Natural killer cell (primary cell): ENCODE data around the gene PALLD. TPM values are rescaled to one million over a fixed set of nuclear protein-coding genes. Genes with fewer than 3 reads are reported as not detected.

ENCODE experiments used
- ATAC-seq, 3 donors: fragments of 150-1000 bp in 2 of 3; fragments of 200-7000 bp in 1 of 3; cut with Tn5 transposase; 1 replicate in 1 of 3; 2 replicates in 2 of 3; pipeline ENCODE4 v1.10.0; 2021; ENCODE audit warnings: mild to moderate bottlenecking in 2 of 3, moderate library complexity in 2 of 3
- DNase-seq, 2 donors: peaks; one replicate each; pipeline versions ENCODE4 v3.0.0 to v3.0.0-alpha.2; 2013 to 2021; ENCODE audit warnings: mixed read lengths in 1 of 2
- H3K27ac ChIP-seq: one replicate; pipeline ENCODE4 v1.5.1; 2013; ENCODE audit warnings: mild to moderate bottlenecking, low read length
- H3K27me3 ChIP-seq: one replicate; pipeline ENCODE4 v1.6.1; 2013; ENCODE audit warnings: low read length; ENCODE audit not compliant: control insufficient read depth, insufficient read depth
- H3K36me3 ChIP-seq: one replicate; pipeline ENCODE4 v1.6.1; 2013; ENCODE audit warnings: low read length; ENCODE audit not compliant: control insufficient read depth, insufficient read depth
- H3K4me1 ChIP-seq: one replicate; pipeline ENCODE4 v1.6.1; 2013; ENCODE audit warnings: low read length; ENCODE audit not compliant: control insufficient read depth, insufficient read depth
- H3K4me3 ChIP-seq: one replicate; pipeline ENCODE4 v1.5.1; 2013; ENCODE audit warnings: low read length
- H3K9me3 ChIP-seq: one replicate; pipeline ENCODE4 v1.6.1; 2013; ENCODE audit warnings: low read length; ENCODE audit not compliant: control insufficient read depth, insufficient read depth
- H3K27ac Mint-ChIP-seq, 2 donors: one replicate each; pipeline ENCODE4 v1.8.0; 2022; ENCODE audit warnings: mild to moderate bottlenecking in 2 of 2, mixed read lengths in 2 of 2, moderate library complexity in 1 of 2
- H3K27me3 Mint-ChIP-seq, 2 donors: one replicate each; pipeline ENCODE4 v1.8.0; 2022; ENCODE audit warnings: low read depth in 2 of 2, mixed read lengths in 2 of 2
- H3K36me3 Mint-ChIP-seq: one replicate; pipeline ENCODE4 v1.8.0; 2022; ENCODE audit warnings: mixed read lengths
- H3K4me1 Mint-ChIP-seq, 2 donors: one replicate each; pipeline ENCODE4 v1.8.0; 2022; ENCODE audit warnings: mixed read lengths in 2 of 2
- H3K4me3 Mint-ChIP-seq: one replicate; pipeline ENCODE4 v1.8.0; 2022; ENCODE audit warnings: mild to moderate bottlenecking, moderate library complexity, mixed read lengths
- H3K9me3 Mint-ChIP-seq, 2 donors: one replicate each; pipeline ENCODE4 v1.8.0; 2022; ENCODE audit warnings: mixed read lengths in 2 of 2
- WGBS: methylation state at CpG from one replicate; pipeline ENCODE4 v1.1.7; 2013; ENCODE audit warnings: missing lambda C conversion rate; ENCODE audit not compliant: insufficient coverage; 5-methylcytosine and 5-hydroxymethylcytosine counted together
- intact Hi-C: fragments of 100-400 bp; cut with micrococcal nuclease; formaldehyde crosslinking; loops from one replicate; pipeline ENCODE4 v1.14.2; 2022
- total RNA-seq, 4 donors: library from RNA; stranded (reverse); fragments of 120-200 nt in 1 of 4; gene quantifications; one replicate each; pipeline versions ENCODE4 v1.2.3 to v1.2.4, GENCODE V29; 2013 to 2022
- TF ChIP-seq, protein P1 (sequence below): fragments of 200-600 bp; IDR thresholded peaks from one replicate; pipeline ENCODE4 v1.8.0; 2022; ENCODE audit warnings: antibody characterized with exemption

The PALLD gene
- total RNA-seq, 3 donors from 2014 or later (not counting 1 experiment from before 2014, with no cell fraction given), result 15.1 to 25.4 (median 22.8) TPM

DNA sequence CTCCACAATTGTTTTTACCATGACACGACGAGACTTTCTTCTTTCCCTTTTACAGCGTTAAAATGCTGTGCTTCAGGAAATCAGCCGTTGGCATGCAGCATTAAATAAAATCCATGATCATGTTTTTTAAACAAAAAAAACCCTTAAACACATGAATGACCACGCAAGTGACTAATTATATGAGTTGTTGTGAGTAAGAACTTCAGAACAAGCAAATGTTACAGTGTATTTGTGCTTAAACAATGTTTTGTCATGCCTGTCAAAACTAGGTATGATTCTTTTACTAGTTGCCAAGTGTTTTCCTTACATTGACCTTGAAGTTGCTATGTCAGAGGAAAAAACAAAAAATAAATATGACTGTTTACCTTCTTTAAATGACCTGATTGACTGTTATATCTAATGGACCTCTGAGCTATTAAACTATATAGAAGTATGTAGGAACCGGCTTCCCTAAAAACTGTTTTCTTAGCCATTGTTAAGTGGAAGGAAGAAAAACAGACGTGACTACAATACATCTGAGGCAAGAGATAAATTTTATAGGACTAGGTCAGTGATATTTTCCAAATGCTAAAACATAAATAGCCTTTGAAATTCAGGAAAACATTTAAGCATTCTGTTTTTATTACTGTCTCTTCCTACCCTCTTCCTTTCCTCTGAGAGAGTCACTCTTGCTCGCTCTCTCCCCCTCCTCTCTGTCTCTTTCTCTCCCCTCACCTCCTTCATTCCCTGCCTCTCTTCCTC is 197.1 kb downstream of the PALLD start:
- H3K27ac ChIP-seq, result no peak overlapping the region
- no peaks in the 10 kb centered on the region for H3K27me3 ChIP-seq
- H3K27me3 Mint-ChIP-seq, result peaks cover 5 to 23% of the 10 kb centered on the region in 2 donors
- no peaks in the 10 kb centered on the region for H3K4me1 ChIP-seq
- no peaks in the 10 kb centered on the region for H3K9me3 ChIP-seq
- H3K36me3 ChIP-seq, result no peaks in the 10 kb centered on the region
- no peak overlapping the region for H3K4me3 Mint-ChIP-seq
- no peaks in the 10 kb centered on the region for H3K36me3 Mint-ChIP-seq
- no peak for ATAC-seq
- no peak for DNase-seq
- no peaks in the 10 kb centered on the region for H3K9me3 Mint-ChIP-seq
- no peaks in the 10 kb centered on the region for H3K4me1 Mint-ChIP-seq
- H3K4me3 ChIP-seq, result no peak overlapping the region
- H3K27ac Mint-ChIP-seq, result no peak overlapping the region
- 46% methylated on average over 6 of the region's 8 CpGs for whole genome bisulfite sequencing
- intact Hi-C loops, result no loop called here
- TF ChIP-seq, protein P1, sequence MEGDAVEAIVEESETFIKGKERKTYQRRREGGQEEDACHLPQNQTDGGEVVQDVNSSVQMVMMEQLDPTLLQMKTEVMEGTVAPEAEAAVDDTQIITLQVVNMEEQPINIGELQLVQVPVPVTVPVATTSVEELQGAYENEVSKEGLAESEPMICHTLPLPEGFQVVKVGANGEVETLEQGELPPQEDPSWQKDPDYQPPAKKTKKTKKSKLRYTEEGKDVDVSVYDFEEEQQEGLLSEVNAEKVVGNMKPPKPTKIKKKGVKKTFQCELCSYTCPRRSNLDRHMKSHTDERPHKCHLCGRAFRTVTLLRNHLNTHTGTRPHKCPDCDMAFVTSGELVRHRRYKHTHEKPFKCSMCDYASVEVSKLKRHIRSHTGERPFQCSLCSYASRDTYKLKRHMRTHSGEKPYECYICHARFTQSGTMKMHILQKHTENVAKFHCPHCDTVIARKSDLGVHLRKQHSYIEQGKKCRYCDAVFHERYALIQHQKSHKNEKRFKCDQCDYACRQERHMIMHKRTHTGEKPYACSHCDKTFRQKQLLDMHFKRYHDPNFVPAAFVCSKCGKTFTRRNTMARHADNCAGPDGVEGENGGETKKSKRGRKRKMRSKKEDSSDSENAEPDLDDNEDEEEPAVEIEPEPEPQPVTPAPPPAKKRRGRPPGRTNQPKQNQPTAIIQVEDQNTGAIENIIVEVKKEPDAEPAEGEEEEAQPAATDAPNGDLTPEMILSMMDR, result no peak

DNA sequence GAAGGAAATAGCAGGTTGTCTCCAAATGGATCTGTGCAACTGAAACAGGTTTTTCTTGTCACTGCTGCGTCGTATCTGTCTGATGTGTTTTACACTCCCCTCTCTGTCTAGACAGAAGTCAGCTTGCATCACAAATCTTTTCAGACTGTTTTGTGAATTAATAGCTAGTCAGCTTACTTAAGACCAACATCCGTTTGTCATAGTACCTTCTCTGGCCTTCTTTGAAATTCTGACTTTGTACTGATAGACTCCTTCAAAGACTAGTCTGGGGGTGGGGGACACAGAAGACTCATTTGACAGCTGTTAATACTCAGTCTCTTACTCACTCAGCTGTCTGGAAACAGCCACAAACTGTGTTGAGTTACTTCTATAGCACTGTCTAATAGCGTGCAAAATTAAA is 197.8 kb downstream of the PALLD start:
- no peaks in the 10 kb centered on the region for H3K4me1 Mint-ChIP-seq
- H3K36me3 Mint-ChIP-seq, result no peaks in the 10 kb centered on the region
- no peaks in the 10 kb centered on the region for H3K27me3 ChIP-seq
- no peaks in the 10 kb centered on the region for H3K4me1 ChIP-seq
- no peak overlapping the region for H3K4me3 ChIP-seq
- no peak overlapping the region for H3K4me3 Mint-ChIP-seq
- TF ChIP-seq, protein P1, result no peak
- ATAC-seq (no peak), DNase-seq (no peak)
- WGBS, result 93% methylated on average over 4 of the region's 4 CpGs
- no peaks in the 10 kb centered on the region for H3K9me3 Mint-ChIP-seq
- no peak overlapping the region for H3K27ac ChIP-seq
- H3K9me3 ChIP-seq, result no peaks in the 10 kb centered on the region
- H3K27me3 Mint-ChIP-seq, result peaks cover 5 to 23% of the 10 kb centered on the region in 2 donors
- intact Hi-C loops, result no loop called here
- no peaks in the 10 kb centered on the region for H3K36me3 ChIP-seq
- H3K27ac Mint-ChIP-seq, result no peak overlapping the region

DNA sequence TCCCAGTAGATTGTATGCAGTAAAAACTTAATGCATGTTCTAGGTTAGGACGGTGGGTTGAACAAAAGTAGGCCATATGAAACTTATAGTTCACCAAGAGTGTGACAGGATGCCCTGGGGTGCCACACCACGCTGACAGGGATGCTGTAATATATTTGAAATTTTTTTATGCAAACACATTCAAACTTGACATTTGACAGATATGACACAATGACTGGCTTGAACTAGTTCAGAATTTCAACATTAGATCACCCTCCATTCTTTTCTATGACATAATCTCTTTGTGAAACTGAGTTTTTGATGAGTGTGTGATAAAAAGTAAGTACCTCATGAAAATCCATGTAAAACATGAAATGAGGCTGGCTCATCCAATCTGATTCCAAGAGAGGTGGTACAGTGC is 198.4 kb downstream of the PALLD start:
- Mint-ChIP-seq H3K27ac (no peak overlapping the region), H3K36me3 (no peaks in the 10 kb centered on the region), H3K27me3 (peaks cover 5 to 23% of the 10 kb centered on the region in 2 donors), H3K4me1 (no peaks in the 10 kb centered on the region), H3K4me3 (no peak overlapping the region), H3K9me3 (no peaks in the 10 kb centered on the region)
- Histone ChIP-seq H3K36me3 (no peaks in the 10 kb centered on the region), H3K27me3 (no peaks in the 10 kb centered on the region), H3K9me3 (no peaks in the 10 kb centered on the region), H3K4me1 (no peaks in the 10 kb centered on the region), H3K4me3 (no peak overlapping the region), H3K27ac (no peak overlapping the region)
- TF ChIP-seq, protein P1, result no peak
- DNase-seq, result no peak
- WGBS, result 76% methylated on average over 1 of the region's 2 CpGs
- intact Hi-C loops, result no loop called here
- no peak for ATAC-seq

DNA sequence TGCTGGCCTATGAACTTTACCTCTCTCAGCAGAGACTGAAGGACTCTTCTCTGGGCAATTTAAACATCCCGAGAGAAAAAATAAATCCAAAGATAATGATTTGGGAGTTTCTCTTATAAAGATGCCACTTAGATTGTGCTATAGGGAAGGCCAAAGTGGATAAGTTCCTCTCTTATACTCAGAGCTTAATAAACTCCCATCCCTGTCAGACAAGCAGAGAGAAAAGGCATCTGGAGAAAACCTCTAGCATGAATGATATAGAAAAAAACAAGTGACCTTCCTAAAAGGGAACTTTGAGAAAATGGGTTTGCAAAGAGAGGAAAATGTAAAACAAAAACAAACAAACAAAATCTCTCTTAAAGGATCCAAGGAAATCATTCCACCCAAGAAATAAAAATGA is 199.4 kb downstream of the PALLD start:
- Histone ChIP-seq H3K27me3 (no peaks in the 10 kb centered on the region), H3K4me3 (no peak overlapping the region), H3K36me3 (no peaks in the 10 kb centered on the region), H3K27ac (no peak overlapping the region), H3K4me1 (no peaks in the 10 kb centered on the region), H3K9me3 (no peaks in the 10 kb centered on the region)
- no peak overlapping the region for H3K4me3 Mint-ChIP-seq
- DNase-seq (no peak), ATAC-seq (no peak)
- no peak overlapping the region for H3K27ac Mint-ChIP-seq
- intact Hi-C loops, result no loop called here
- no peaks in the 10 kb centered on the region for H3K4me1 Mint-ChIP-seq
- 83% methylated on average over 1 of the region's 1 CpG for WGBS
- peaks cover 5 to 23% of the 10 kb centered on the region in 2 donors for H3K27me3 Mint-ChIP-seq
- TF ChIP-seq, protein P1, result no peak
- no peaks in the 10 kb centered on the region for H3K9me3 Mint-ChIP-seq
- H3K36me3 Mint-ChIP-seq, result no peaks in the 10 kb centered on the region
